Kidney (tissue), 14 donors: ENCODE results near the gene BACH2. TPM values are rescaled to one million over a fixed set of nuclear protein-coding genes. Genes with fewer than 3 reads are reported as not detected.

Experiments
- DNase-seq, 5 donors: peaks; one replicate each; pipeline ENCODE4 v3.0.0-alpha.2; 2013 to 2020
- FAIRE-seq: peaks from 2 replicates; lab custom pipeline; 2012; peaks lifted over from hg19 to GRCh38; lab: Jason Lieb, UNC
- H3K27ac ChIP-seq, 2 donors: one replicate each; pipeline ENCODE4 v1.7.0; 2013; ENCODE audit warnings: low read depth in 2 of 2, low read length in 2 of 2, inconsistent platforms in 1 of 2
- H3K27me3 ChIP-seq: one replicate; pipeline ENCODE4 v1.7.1; 2013; ENCODE audit warnings: low read length, inconsistent platforms; ENCODE audit not compliant: control insufficient read depth, insufficient read depth
- H3K36me3 ChIP-seq, 3 donors: one replicate each; pipeline versions ENCODE4 v1.7.0 to v1.7.1; 2013; ENCODE audit warnings: low read length in 3 of 3, control low read depth in 1 of 3, inconsistent platforms in 1 of 3; ENCODE audit not compliant: insufficient read depth in 3 of 3, control insufficient read depth in 2 of 3
- H3K4me1 ChIP-seq, 3 donors: one replicate each; pipeline versions ENCODE4 v1.7.0 to v1.7.1; 2013; ENCODE audit warnings: low read length in 3 of 3, inconsistent platforms in 1 of 3, low read depth in 1 of 3; ENCODE audit not compliant: control insufficient read depth in 2 of 3, insufficient read depth in 2 of 3
- H3K4me3 ChIP-seq, 3 donors: one replicate each; pipeline versions ENCODE4 v1.7.0 to v1.8.1; 2013; ENCODE audit warnings: low read length in 3 of 3, control low read depth in 1 of 3, inconsistent platforms in 1 of 3
- H3K9ac ChIP-seq, 3 donors: one replicate each; pipeline versions ENCODE4 v1.7.0 to v1.7.1; 2013; ENCODE audit warnings: low read length in 3 of 3, control low read depth in 1 of 3, inconsistent platforms in 1 of 3
- H3K9me3 ChIP-seq, 3 donors: one replicate each; pipeline versions ENCODE4 v1.7.0 to v1.7.1; 2013; ENCODE audit warnings: low read length in 3 of 3, control low read depth in 1 of 3, inconsistent platforms in 1 of 3; ENCODE audit not compliant: control insufficient read depth in 2 of 3, insufficient read depth in 1 of 3
- CTCF ChIP-seq: IDR thresholded peaks from 3 replicates; pipeline ENCODE4 v1.5.1; 2012; ENCODE audit warnings: mild to moderate bottlenecking, moderate library complexity, borderline replicate concordance; ENCODE audit not compliant: insufficient read depth; ENCODE audit errors: extremely low read depth
- intact Hi-C: fragments of 100-400 bp; cut with DNase I; formaldehyde crosslinking; loops from one replicate; pipeline ENCODE4 v1.11.1; 2022
- polyA plus RNA-seq: library from polyadenylated mRNA; stranded (reverse); fragments of 350-450 nt; fragmentation: Illumina TruSeq; extraction: RNeasy Lipid Tissue Mini Kit (QIAGEN cat#74804); gene quantifications from one replicate; pipeline ENCODE4 v1.2.3, GENCODE V29; 2014; ENCODE audit warnings: low read depth, low replicate concordance; ENCODE audit not compliant: insufficient read depth
- total RNA-seq: library from RNA; stranded (reverse); fragmentation: NEBNext Ultra II Directional; extraction: Animal tissue kit (Norgen Biotek cat#: 25700); gene quantifications from one replicate; pipeline ENCODE4 v1.2.1, GENCODE V29; 2021
- donor health status: control.
- donor health status: control.
- donor health status: control.
- donor health status: control.
- donor health status: control.
- donor health status: DM: yes; HTN: yes; CAD: no.
- donor health status: Normal renal cell carcinoma (clear cell type).

Gene BACH2
- total and polyA plus RNA-seq, 2 donors from 2014 or later = 0.32 to 6.9 TPM

DNA sequence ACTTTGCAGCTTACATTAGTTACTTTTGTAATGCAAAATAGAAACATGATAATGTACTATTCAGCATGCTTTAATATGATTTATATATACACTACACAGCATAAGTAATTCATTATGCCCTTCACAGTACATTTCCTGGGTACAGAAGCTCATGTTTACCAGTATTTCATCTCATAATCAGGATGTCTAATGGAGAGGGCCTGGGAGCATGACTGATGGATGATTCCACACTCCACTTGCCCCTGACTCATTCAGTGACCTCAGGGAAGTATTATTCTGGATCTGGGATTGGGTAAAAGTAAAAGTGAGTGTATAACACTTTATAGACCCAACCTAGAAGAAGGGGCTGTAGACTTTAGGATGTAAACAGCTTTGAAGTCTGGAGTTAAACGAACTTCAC lies 31.4 kb upstream of the BACH2 start:
- FAIRE-seq (no peak), DNase-seq (no peak)
- Histone ChIP-seq H3K4me1 (no peaks in the 10 kb centered on the region), H3K4me3 (no peak overlapping the region), H3K9ac (no peak overlapping the region), H3K27me3 (no peaks in the 10 kb centered on the region), H3K36me3 (no peaks in the 10 kb centered on the region), H3K27ac (no peak overlapping the region), H3K9me3 (no peaks in the 10 kb centered on the region)
- intact Hi-C loops = no loop called here
- TF ChIP-seq CTCF = no peak

GRCh38 chr6:90326404-90327057 lies 29.9 kb upstream of the BACH2 start:
- H3K4me3 ChIP-seq = no peak overlapping the region
- H3K27ac ChIP-seq = no peak overlapping the region
- no peaks in the 10 kb centered on the region for H3K36me3 ChIP-seq
- no peaks in the 10 kb centered on the region for H3K27me3 ChIP-seq
- no peak overlapping the region for H3K9ac ChIP-seq
- no peaks in the 10 kb centered on the region for H3K4me1 ChIP-seq
- no peaks in the 10 kb centered on the region for H3K9me3 ChIP-seq
- intact Hi-C loops = no loop called here
- FAIRE-seq (no peak), DNase-seq (no peak)
- no peak for TF ChIP-seq CTCF

- no peaks in the 10 kb centered on the region for H3K4me1 ChIP-seq
- no peaks in the 10 kb centered on the region for H3K27me3 ChIP-seq
- H3K9me3 ChIP-seq = no peaks in the 10 kb centered on the region
- H3K27ac ChIP-seq = no peak overlapping the region
- DNase-seq (no peak), FAIRE-seq (no peak)
- no peak overlapping the region for H3K4me3 ChIP-seq
- intact Hi-C loops = no loop called here
- H3K36me3 ChIP-seq = no peaks in the 10 kb centered on the region
- TF ChIP-seq CTCF = no peak
- no peak overlapping the region for H3K9ac ChIP-seq
Observed at GRCh38 chr6:90323706-90324105, 27.1 kb upstream of the BACH2 start.

DNA sequence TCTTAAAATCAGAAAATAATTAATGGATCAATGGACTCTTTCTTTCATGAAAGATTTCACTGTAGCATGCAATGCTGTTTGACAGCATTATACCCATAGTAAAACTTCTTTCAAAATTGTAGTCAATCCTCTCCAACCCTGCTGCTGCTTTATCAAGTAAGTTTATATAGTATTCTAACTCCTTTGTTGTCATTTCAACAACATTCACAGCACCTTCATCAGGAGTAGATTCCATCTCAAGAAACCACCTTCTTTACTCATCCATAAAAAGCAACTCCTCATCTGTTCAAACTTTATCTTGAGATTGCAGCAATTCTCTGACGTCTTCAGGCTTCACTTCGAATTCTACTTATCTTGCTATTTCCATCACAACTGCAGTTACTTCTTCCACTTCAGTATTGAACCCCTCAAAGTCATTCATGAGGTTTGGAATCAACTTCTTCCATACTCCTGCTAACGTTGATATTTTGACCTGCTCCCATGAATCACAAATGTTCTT lies 26.4 kb upstream of the BACH2 start:
- Histone ChIP-seq H3K27me3 (no peaks in the 10 kb centered on the region), H3K9me3 (no peaks in the 10 kb centered on the region), H3K36me3 (no peaks in the 10 kb centered on the region), H3K27ac (no peak overlapping the region), H3K4me3 (no peak overlapping the region), H3K9ac (no peak overlapping the region), H3K4me1 (no peaks in the 10 kb centered on the region)
- DNase-seq = no peak
- FAIRE-seq = no peak
- intact Hi-C loops = no loop called here
- TF ChIP-seq CTCF = no peak
